Measurements from ENCODE around the gene EVC2. TPM values are rescaled to one million over a fixed set of nuclear protein-coding genes. Genes with fewer than 3 reads are reported as not detected.
A peak's percentile ranks its signal among the peaks of the same experiment; 100 is the strongest.
"Not testable (repeated sequence)": the region's sequence is repeated elsewhere in the genome, so short reads cannot be mapped to it uniquely, and the experiment has no call there.

The EVC2 gene
- total RNA-seq, 4 donors from 2014 or later: 15.7 to 24.5 (median 17.2) TPM

GRCh38 chr4:5730993-5731990 is 22.9 kb upstream of the EVC2 start:
- no peak overlapping the region for H3K27ac ChIP-seq
- intact Hi-C loops (cut with DNase I): no loop called here
- H3K27me3 ChIP-seq: no peaks in the 10 kb centered on the region
- WGBS, 2 donors: 85 to 92% methylated on average over 27 to 30 of the region's 30 CpGs
- no peak overlapping the region for H3K4me3 ChIP-seq (replicated peaks in 1 of 3)
- no peaks in the 10 kb centered on the region for H3K4me1 ChIP-seq
- DNase-seq: no peak
- TF ChIP-seq POLR2A (IDR thresholded peaks at IDR 0.05) (no peak), CTCF (IDR thresholded peaks at IDR 0.05) (no peak)
- H3K36me3 ChIP-seq: peaks cover 4 to 8% of the 10 kb centered on the region in 2 donors
- no peaks in the 10 kb centered on the region for H3K9me3 ChIP-seq

GRCh38 chr4:5730436-5730835 is 22.1 kb upstream of the EVC2 start:
- Histone ChIP-seq H3K36me3 (peaks cover 4 to 8% of the 10 kb centered on the region in 2 donors), H3K4me1 (no peaks in the 10 kb centered on the region), H3K9me3 (no peaks in the 10 kb centered on the region), H3K27me3 (no peaks in the 10 kb centered on the region), H3K27ac (no peak overlapping the region), H3K4me3 (replicated peaks in 1 of 3) (no peak overlapping the region)
- intact Hi-C loops (cut with DNase I): no loop called here
- no peak for DNase-seq
- 91% methylated on average over 10 of the region's 10 CpGs for WGBS, 2 donors
- TF ChIP-seq POLR2A (IDR thresholded peaks at IDR 0.05): no peak

- H3K27ac ChIP-seq; H3K4me3 ChIP-seq (replicated peaks in 1 of 3); H3K9me3 ChIP-seq; H3K36me3 ChIP-seq; H3K4me1 ChIP-seq; DNase-seq; intact Hi-C loops (cut with DNase I); H3K27me3 ChIP-seq: not testable (repeated sequence)
- 67 to 78% methylated on average over 2 of the region's 2 CpGs for whole genome bisulfite sequencing, 2 donors
Measured at GRCh38 chr4:5728412-5728811, 20.1 kb upstream of the EVC2 start.

GRCh38 chr4:5724377-5724776 is 16.0 kb upstream of the EVC2 start:
- DNase-seq: no peak
- peaks cover 0 to 11% of the 10 kb centered on the region in 2 donors for H3K4me1 ChIP-seq
- 95% methylated on average over 7 of the region's 7 CpGs for WGBS, 2 donors
- TF ChIP-seq POLR2A (IDR thresholded peaks at IDR 0.05) (no peak), CTCF (IDR thresholded peaks at IDR 0.05) (no peak)
- H3K27ac ChIP-seq: no peak overlapping the region
- no peak overlapping the region for H3K4me3 ChIP-seq (replicated peaks in 1 of 3)
- no peaks in the 10 kb centered on the region for H3K9me3 ChIP-seq
- no peaks in the 10 kb centered on the region for H3K27me3 ChIP-seq
- H3K36me3 ChIP-seq: peaks cover 0 to 2% of the 10 kb centered on the region in 2 donors
- intact Hi-C loops (cut with DNase I): no loop called here

- Histone ChIP-seq H3K36me3 (no peaks in the 10 kb centered on the region), H3K9me3 (no peaks in the 10 kb centered on the region)
- TF ChIP-seq CTCF (IDR thresholded peaks at IDR 0.05) (no peak), POLR2A (IDR thresholded peaks at IDR 0.05) (no peak)
Measured at GRCh38 chr4:5722328-5722727, 14.0 kb upstream of the EVC2 start.

GRCh38 chr4:5721923-5722322 is 13.6 kb upstream of the EVC2 start:
- DNase-seq: no peak

More at GRCh38 chr4:5722328-5722727, 14.0 kb upstream of the EVC2 start:
- intact Hi-C loops (cut with DNase I): no loop called here
- Histone ChIP-seq H3K27ac (no peak overlapping the region), H3K4me1 (peaks cover 0 to 11% of the 10 kb centered on the region in 2 donors), H3K27me3 (no peaks in the 10 kb centered on the region), H3K4me3 (replicated peaks in 1 of 3) (no peak overlapping the region)
- peak; percentile 21 to 46 for DNase-seq
- 22 to 26% methylated on average over 4 of the region's 4 CpGs for WGBS, 2 donors

More at GRCh38 chr4:5721923-5722322, 13.6 kb upstream of the EVC2 start:
- H3K27me3 ChIP-seq: no peaks in the 10 kb centered on the region
- H3K9me3 ChIP-seq: no peaks in the 10 kb centered on the region
- H3K36me3 ChIP-seq: no peaks in the 10 kb centered on the region
- H3K4me3 ChIP-seq (replicated peaks in 1 of 3): no peak overlapping the region
- H3K4me1 ChIP-seq: peaks cover 0 to 11% of the 10 kb centered on the region in 2 donors
- no peak for TF ChIP-seq CTCF (IDR thresholded peaks at IDR 0.05)
- TF ChIP-seq POLR2A (IDR thresholded peaks at IDR 0.05): no peak
- no peak overlapping the region for H3K27ac ChIP-seq
- intact Hi-C loops (cut with DNase I): no loop called here
- WGBS, 2 donors: 77 to 82% methylated on average over 5 of the region's 5 CpGs
